Measurements from ENCODE around the gene TEAD1.

GRCh38 chr11:12901874-12902481, 227.8 kb downstream of the TEAD1 start:
- TF ChIP-seq CTCF (IDR thresholded peaks at IDR 0.05) (no peak), EP300 (IDR thresholded peaks at IDR 0.05) (no peak)
